ENCODE data around the gene RNF152. TPM values are rescaled to one million over a fixed set of nuclear protein-coding genes. Genes with fewer than 3 reads are reported as not detected.

The RNF152 gene
- total RNA-seq, 4 donors from 2014 or later, result 20.0 to 86.1 (median 33.0) TPM

DNA sequence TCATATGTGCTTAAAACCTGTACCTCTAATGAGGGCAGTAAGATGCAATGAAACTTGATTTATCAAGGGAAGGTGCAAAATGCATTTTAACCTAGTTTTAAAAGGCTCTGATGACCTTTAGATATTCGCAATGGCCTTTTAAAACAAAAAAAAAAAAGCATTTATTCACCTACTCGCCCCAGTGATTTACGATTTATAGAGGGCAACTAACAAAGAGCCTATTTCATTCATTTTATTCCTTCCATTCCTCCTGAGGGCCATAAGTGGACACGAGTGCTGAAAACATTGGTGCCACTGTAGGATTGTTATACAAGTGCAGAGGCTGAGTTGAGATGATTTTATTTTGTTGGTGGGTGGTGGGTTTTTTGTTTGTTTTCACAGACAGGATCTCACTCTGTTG lies 48.1 kb downstream of the RNF152 start:
- TF ChIP-seq POLR2A (IDR thresholded peaks at IDR 0.05), result no peak
- TF ChIP-seq, protein P1, sequence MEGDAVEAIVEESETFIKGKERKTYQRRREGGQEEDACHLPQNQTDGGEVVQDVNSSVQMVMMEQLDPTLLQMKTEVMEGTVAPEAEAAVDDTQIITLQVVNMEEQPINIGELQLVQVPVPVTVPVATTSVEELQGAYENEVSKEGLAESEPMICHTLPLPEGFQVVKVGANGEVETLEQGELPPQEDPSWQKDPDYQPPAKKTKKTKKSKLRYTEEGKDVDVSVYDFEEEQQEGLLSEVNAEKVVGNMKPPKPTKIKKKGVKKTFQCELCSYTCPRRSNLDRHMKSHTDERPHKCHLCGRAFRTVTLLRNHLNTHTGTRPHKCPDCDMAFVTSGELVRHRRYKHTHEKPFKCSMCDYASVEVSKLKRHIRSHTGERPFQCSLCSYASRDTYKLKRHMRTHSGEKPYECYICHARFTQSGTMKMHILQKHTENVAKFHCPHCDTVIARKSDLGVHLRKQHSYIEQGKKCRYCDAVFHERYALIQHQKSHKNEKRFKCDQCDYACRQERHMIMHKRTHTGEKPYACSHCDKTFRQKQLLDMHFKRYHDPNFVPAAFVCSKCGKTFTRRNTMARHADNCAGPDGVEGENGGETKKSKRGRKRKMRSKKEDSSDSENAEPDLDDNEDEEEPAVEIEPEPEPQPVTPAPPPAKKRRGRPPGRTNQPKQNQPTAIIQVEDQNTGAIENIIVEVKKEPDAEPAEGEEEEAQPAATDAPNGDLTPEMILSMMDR (IDR thresholded peaks at IDR 0.05), result no peak
- Histone ChIP-seq H3K36me3 (no peaks in the 10 kb centered on the region), H3K27ac (no peak overlapping the region), H3K4me1 (no peaks in the 10 kb centered on the region), H3K27me3 (no peaks in the 10 kb centered on the region), H3K4me3 (no peak overlapping the region), H3K9me3 (no peaks in the 10 kb centered on the region)
- intact Hi-C loops (cut with DNase I; ENCODE audit: low total_unique reads), result no loop called here
- no peak for DNase-seq

DNA sequence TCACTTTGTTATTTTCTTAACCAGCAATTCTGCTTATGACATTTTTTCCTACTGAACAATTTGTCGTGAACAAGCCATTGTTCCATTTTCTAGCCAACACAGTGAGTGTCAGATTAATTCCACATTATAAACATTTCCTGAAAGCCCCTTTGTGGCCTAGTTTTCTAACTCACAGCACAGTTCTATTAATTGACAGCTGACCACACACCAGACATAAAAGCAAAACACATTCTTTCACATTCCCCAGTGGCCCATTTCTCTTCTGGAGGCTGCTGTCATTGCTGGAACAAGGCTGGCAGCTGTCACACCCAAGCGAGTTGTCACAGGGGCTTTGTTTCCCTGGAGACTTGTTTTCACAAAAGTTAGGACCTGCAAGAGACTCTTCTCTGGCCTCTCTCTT lies 50.7 kb downstream of the RNF152 start:
- Histone ChIP-seq H3K4me3 (no peak overlapping the region), H3K36me3 (no peaks in the 10 kb centered on the region), H3K27ac (peak overlapping the region in 1 of 2 donors; percentile 2), H3K27me3 (no peaks in the 10 kb centered on the region), H3K4me1 (no peaks in the 10 kb centered on the region), H3K9me3 (no peaks in the 10 kb centered on the region)
- intact Hi-C loops (cut with DNase I; ENCODE audit: low total_unique reads), result no loop called here
- TF ChIP-seq POLR2A (IDR thresholded peaks at IDR 0.05), result no peak
- TF ChIP-seq, protein P1 (IDR thresholded peaks at IDR 0.05), result no peak
- DNase-seq, result no peak

DNA sequence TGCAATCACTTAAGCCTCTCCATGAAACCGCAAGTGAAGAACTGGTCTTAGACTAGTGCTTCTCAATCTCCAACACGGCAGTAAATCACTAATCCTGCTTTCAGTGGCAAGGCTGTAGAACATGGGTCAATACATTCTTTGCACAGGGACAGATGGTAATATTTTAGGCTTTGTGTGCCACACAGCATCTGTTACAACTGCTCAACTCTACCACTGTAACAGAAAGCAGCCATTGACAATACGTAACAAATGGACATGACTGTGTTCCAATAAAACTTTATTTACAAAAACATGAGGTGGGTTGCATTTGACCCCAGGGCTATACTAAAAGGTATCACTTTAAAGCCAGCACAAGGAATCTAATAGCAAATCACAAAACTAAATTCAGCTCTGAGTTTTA lies 51.1 kb downstream of the RNF152 start:
- Histone ChIP-seq H3K4me3 (no peak overlapping the region), H3K27me3 (no peaks in the 10 kb centered on the region), H3K36me3 (no peaks in the 10 kb centered on the region), H3K9me3 (no peaks in the 10 kb centered on the region), H3K27ac (peak overlapping the region in 1 of 2 donors; percentile 2), H3K4me1 (no peaks in the 10 kb centered on the region)
- DNase-seq, result no peak
- TF ChIP-seq, protein P1 (IDR thresholded peaks at IDR 0.05), result no peak
- no peak for TF ChIP-seq POLR2A (IDR thresholded peaks at IDR 0.05)
- intact Hi-C loops (cut with DNase I; ENCODE audit: low total_unique reads), result no loop called here

- H3K27me3 ChIP-seq, result no peaks in the 10 kb centered on the region
- H3K9me3 ChIP-seq, result no peaks in the 10 kb centered on the region
- no peak overlapping the region for H3K27ac ChIP-seq
- DNase-seq, result no peak
- intact Hi-C loops (cut with DNase I; ENCODE audit: low total_unique reads), result no loop called here
- H3K36me3 ChIP-seq, result no peaks in the 10 kb centered on the region
- TF ChIP-seq, protein P1 (IDR thresholded peaks at IDR 0.05), result no peak
- TF ChIP-seq POLR2A (IDR thresholded peaks at IDR 0.05), result no peak
- no peak overlapping the region for H3K4me3 ChIP-seq
- H3K4me1 ChIP-seq, result no peaks in the 10 kb centered on the region
These were observed 52.5 kb downstream of the RNF152 start for GRCh38 chr18:61840324-61840723.

DNA sequence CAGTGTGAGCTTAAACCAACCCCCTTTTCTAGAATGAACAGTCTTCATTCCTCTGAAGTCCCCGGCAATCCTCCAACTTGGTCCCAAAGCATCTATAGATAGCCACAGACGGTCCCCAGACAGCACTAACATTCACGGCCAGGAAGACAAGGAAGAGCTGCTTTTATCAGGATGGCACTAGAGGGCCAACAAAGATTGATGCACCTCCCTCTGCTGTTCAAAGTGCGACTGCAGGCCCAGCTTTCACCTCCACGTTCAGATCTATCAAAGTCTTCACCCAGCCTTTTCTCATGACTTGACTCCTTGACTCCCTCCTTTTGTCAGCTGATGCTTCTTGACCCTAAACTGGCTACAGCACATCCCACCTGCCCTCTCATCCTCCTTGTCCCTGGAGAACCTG lies 54.3 kb downstream of the RNF152 start:
- TF ChIP-seq, protein P1 (IDR thresholded peaks at IDR 0.05), result no peak
- no peak for TF ChIP-seq POLR2A (IDR thresholded peaks at IDR 0.05)
- no peaks in the 10 kb centered on the region for H3K36me3 ChIP-seq
- DNase-seq, result no peak
- H3K27ac ChIP-seq, result no peak overlapping the region
- no peak overlapping the region for H3K4me3 ChIP-seq
- no peaks in the 10 kb centered on the region for H3K9me3 ChIP-seq
- no peaks in the 10 kb centered on the region for H3K27me3 ChIP-seq
- no peaks in the 10 kb centered on the region for H3K4me1 ChIP-seq
- intact Hi-C loops (cut with DNase I; ENCODE audit: low total_unique reads), result no loop called here
